Renal pelvis (tissue), 3 donors: Measurements from ENCODE around the gene R3HDM1. TPM values are rescaled to one million over a fixed set of nuclear protein-coding genes. Genes with fewer than 3 reads are reported as not detected.

Source experiments
- polyA plus RNA-seq, 3 donors: library from polyadenylated mRNA; unstranded; fragments of 120-200 nt; gene quantifications; one replicate each; pipeline ENCODE4 v1.2.1, GENCODE V29; 2013; ENCODE audit not compliant: insufficient read length in 3 of 3

R3HDM1 gene
- polyA plus RNA-seq, 3 donors = 34.2 to 39.6 (median 34.4) TPM

Other genes with a start within 250 kb of the R3HDM1 start
- gene ZRANB3, start 266 bp upstream of the R3HDM1 start, polyA plus RNA-seq = 10 to 100 TPM in 2 of 3 donors, 1 to 10 TPM in 1; 8.4 to 11.1 (median 10.9) TPM
- 100 to 1,000 TPM; 133 to 157 (median 147) TPM for gene UBXN4, start 210.4 kb downstream of the R3HDM1 start, polyA plus RNA-seq